Kidney (tissue), 14 donors: ENCODE data around the gene DCTN5. TPM values are rescaled to one million over a fixed set of nuclear protein-coding genes. Genes with fewer than 3 reads are reported as not detected.
"Not testable (repeated sequence)": the region's sequence is repeated elsewhere in the genome, so short reads cannot be mapped to it uniquely, and the experiment has no call there.

Source experiments
- DNase-seq, 5 donors: peaks; one replicate each; pipeline ENCODE4 v3.0.0-alpha.2; 2013 to 2020
- FAIRE-seq: peaks from 2 replicates; lab custom pipeline; 2012; peaks lifted over from hg19 to GRCh38; lab: Jason Lieb, UNC
- H3K27ac ChIP-seq, 2 donors: one replicate each; pipeline ENCODE4 v1.7.0; 2013; ENCODE audit warnings: low read depth in 2 of 2, low read length in 2 of 2, inconsistent platforms in 1 of 2
- H3K27me3 ChIP-seq: one replicate; pipeline ENCODE4 v1.7.1; 2013; ENCODE audit warnings: low read length, inconsistent platforms; ENCODE audit not compliant: control insufficient read depth, insufficient read depth
- H3K36me3 ChIP-seq, 3 donors: one replicate each; pipeline versions ENCODE4 v1.7.0 to v1.7.1; 2013; ENCODE audit warnings: low read length in 3 of 3, control low read depth in 1 of 3, inconsistent platforms in 1 of 3; ENCODE audit not compliant: insufficient read depth in 3 of 3, control insufficient read depth in 2 of 3
- H3K4me1 ChIP-seq, 3 donors: one replicate each; pipeline versions ENCODE4 v1.7.0 to v1.7.1; 2013; ENCODE audit warnings: low read length in 3 of 3, inconsistent platforms in 1 of 3, low read depth in 1 of 3; ENCODE audit not compliant: control insufficient read depth in 2 of 3, insufficient read depth in 2 of 3
- H3K4me3 ChIP-seq, 3 donors: one replicate each; pipeline versions ENCODE4 v1.7.0 to v1.8.1; 2013; ENCODE audit warnings: low read length in 3 of 3, control low read depth in 1 of 3, inconsistent platforms in 1 of 3
- H3K9ac ChIP-seq, 3 donors: one replicate each; pipeline versions ENCODE4 v1.7.0 to v1.7.1; 2013; ENCODE audit warnings: low read length in 3 of 3, control low read depth in 1 of 3, inconsistent platforms in 1 of 3
- H3K9me3 ChIP-seq, 3 donors: one replicate each; pipeline versions ENCODE4 v1.7.0 to v1.7.1; 2013; ENCODE audit warnings: low read length in 3 of 3, control low read depth in 1 of 3, inconsistent platforms in 1 of 3; ENCODE audit not compliant: control insufficient read depth in 2 of 3, insufficient read depth in 1 of 3
- CTCF ChIP-seq: IDR thresholded peaks from 3 replicates; pipeline ENCODE4 v1.5.1; 2012; ENCODE audit warnings: mild to moderate bottlenecking, moderate library complexity, borderline replicate concordance; ENCODE audit not compliant: insufficient read depth; ENCODE audit errors: extremely low read depth
- intact Hi-C: fragments of 100-400 bp; cut with DNase I; formaldehyde crosslinking; loops from one replicate; pipeline ENCODE4 v1.11.1; 2022
- polyA plus RNA-seq: library from polyadenylated mRNA; stranded (reverse); fragments of 350-450 nt; fragmentation: Illumina TruSeq; extraction: RNeasy Lipid Tissue Mini Kit (QIAGEN cat#74804); gene quantifications from one replicate; pipeline ENCODE4 v1.2.3, GENCODE V29; 2014; ENCODE audit warnings: low read depth, low replicate concordance; ENCODE audit not compliant: insufficient read depth
- total RNA-seq: library from RNA; stranded (reverse); fragmentation: NEBNext Ultra II Directional; extraction: Animal tissue kit (Norgen Biotek cat#: 25700); gene quantifications from one replicate; pipeline ENCODE4 v1.2.1, GENCODE V29; 2021
- donor health status: control.
- donor health status: control.
- donor health status: control.
- donor health status: control.
- donor health status: control.
- donor health status: DM: yes; HTN: yes; CAD: no.
- donor health status: Normal renal cell carcinoma (clear cell type).

The DCTN5 gene
- total and polyA plus RNA-seq, 2 donors from 2014 or later = 36.5 to 60.5 TPM

DNA sequence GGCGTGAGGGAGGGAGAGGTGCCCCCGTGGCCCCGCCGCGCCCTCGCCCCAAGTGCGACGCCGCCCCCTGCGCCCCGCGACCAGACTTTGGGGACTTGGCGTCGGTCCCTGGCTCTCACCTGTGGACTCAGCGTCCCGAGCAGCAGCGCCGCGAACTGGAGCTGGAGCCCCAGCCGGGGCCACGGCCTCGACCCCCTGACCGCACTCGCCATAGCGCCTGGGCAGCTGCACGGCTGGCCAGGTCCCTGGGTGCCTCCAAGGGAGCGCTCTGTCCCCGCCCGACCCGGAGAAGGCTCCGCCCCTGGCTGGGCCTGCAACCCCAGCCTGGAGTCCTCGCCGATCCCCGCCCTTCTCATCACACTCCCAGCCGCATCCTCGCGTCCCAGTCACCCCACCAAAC is 71.7 kb downstream of the DCTN5 start, which contains the start of gene ERN2:
Gene ERN2 (minus strand): TSS at position 247 of the 400 bp plus-strand sequence. CDS start 35 bp downstream, at position 212.
- peaks cover 7% of the 10 kb centered on the region for H3K27me3 ChIP-seq
- TF ChIP-seq CTCF = no peak
- no peak within 1 kb of the TSS for H3K4me3 ChIP-seq
- no peaks in the 10 kb centered on the region for H3K4me1 ChIP-seq
- FAIRE-seq (no peak), DNase-seq (no peak)
- H3K27ac ChIP-seq = no peak within 1 kb of the TSS
- intact Hi-C loops = no loop called here
- H3K9ac ChIP-seq = no peak within 1 kb of the TSS
- peaks cover 0 to 5% (median 0%) of the 10 kb centered on the region in 3 donors for H3K9me3 ChIP-seq
- no peaks in the 10 kb centered on the region for H3K36me3 ChIP-seq

DNA sequence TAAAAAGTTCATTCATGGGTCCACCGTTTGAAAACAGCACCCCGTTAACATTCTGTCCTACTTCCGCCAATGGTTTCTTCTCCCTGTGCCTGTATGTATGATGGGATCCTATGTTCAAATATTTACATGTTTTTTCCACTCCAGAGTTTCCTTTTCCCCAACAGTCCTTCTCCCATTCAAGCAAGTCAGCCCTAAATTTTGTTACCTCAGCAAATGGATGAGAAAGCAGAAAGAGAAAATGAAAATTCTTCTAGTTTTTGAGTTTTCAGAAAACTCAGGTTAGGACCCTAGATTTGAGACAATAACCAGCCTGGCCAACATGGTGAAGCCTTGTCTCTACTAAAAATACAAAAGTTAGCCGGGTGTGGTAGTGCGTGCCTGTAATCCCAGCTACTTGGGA is 75.2 kb downstream of the DCTN5 start:
- no peaks in the 10 kb centered on the region for H3K36me3 ChIP-seq
- H3K9me3 ChIP-seq = no peaks in the 10 kb centered on the region
- no peak overlapping the region for H3K4me3 ChIP-seq
- DNase-seq = no peak
- no peak overlapping the region for H3K9ac ChIP-seq
- H3K4me1 ChIP-seq = no peaks in the 10 kb centered on the region
- no peak for FAIRE-seq
- H3K27me3 ChIP-seq = peaks cover 7% of the 10 kb centered on the region
- intact Hi-C loops = no loop called here
- no peak for TF ChIP-seq CTCF
- H3K27ac ChIP-seq = no peak overlapping the region

DNA sequence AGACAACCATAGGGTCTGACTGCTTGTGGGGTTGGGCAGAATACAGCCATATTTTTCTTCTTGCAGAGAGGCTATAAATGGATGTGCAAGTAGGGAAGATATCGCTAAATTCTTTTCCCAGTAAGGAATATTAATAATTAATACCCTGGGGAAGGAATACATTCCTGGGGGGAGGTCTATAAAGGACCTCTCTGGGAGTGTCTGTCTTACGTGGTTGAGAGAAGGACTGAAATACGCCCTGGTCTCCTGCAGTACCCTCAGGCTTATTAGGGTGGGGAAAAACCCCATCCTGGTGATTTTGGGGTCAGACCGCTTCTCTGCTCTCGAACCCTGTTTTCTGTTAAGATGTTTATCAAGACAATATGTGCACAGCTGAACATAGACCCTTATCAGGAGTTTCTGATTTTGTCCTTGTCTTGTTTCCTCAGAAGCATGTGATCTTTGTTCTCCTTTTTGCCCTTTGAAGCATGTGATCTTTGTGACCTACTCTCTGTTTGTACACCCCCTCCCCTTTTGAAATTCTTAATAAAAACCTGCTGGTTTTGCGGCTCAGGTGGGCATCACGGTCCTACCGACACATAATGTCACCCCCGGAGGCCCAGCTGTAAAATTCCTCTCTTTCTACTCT is 81.5 kb downstream of the DCTN5 start:
- intact Hi-C loops, H3K36me3 ChIP-seq, H3K4me1 ChIP-seq, H3K27me3 ChIP-seq, H3K9me3 ChIP-seq, DNase-seq, H3K4me3 ChIP-seq, H3K27ac ChIP-seq, FAIRE-seq, H3K9ac ChIP-seq: not testable (repeated sequence)

DNA sequence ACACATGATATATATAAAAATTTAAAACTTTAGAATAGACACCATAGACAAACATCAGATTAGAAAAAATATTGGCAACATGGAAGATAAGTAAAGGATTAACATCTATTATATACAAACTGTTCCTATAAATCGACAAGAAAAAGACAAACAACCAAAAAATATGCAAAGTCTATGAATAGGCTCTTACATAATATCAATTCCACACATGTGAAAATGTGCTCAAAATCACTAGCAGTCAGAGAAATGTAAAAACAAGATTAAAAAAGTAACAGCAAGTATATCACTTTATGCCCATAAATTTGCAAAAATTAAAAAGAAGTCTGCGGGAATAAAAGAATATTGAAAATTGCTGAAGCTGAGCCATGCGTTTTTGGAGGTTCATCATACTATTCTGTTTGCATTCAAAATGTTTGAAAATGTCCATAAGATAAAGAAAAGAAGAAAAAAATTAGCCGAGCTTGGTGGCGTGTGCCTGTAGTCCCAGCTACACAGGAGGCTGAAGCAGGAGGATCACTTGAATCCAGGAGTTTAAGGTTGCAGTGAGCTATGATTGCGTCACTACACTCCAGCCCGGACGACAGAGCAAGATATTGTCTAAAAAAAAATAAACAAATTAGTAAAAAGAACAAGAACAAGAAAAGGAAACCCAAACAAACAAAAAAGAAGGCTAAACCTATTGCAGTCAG is 83.0 kb downstream of the DCTN5 start:
- intact Hi-C loops = no loop called here
- Histone ChIP-seq H3K36me3 (no peaks in the 10 kb centered on the region), H3K9ac (no peak overlapping the region), H3K4me3 (no peak overlapping the region), H3K9me3 (peaks cover 0 to 3% (median 0%) of the 10 kb centered on the region in 3 donors), H3K4me1 (no peaks in the 10 kb centered on the region), H3K27me3 (no peaks in the 10 kb centered on the region), H3K27ac (no peak overlapping the region)
- DNase-seq (no peak), FAIRE-seq (no peak)
- no peak for TF ChIP-seq CTCF
